GM12878 (cell line): Measurements from ENCODE around the gene TXNDC15. TPM values are rescaled to one million over a fixed set of nuclear protein-coding genes. Genes with fewer than 3 reads are reported as not detected.
A peak's percentile ranks its signal among the peaks of the same experiment; 100 is the strongest.

Source experiments
- BACH1 ChIP-seq: fragments of 450-650 bp; IDR thresholded peaks from 2 replicates; pipeline ENCODE4 v1.6.1; 2017; ENCODE audit warnings: mild to moderate bottlenecking, borderline replicate concordance
- CBFB ChIP-seq: IDR thresholded peaks from 2 replicates; pipeline ENCODE4 v1.6.1; 2016; ENCODE audit warnings: antibody characterized with exemption, low read depth
- CEBPZ ChIP-seq: fragments of 150-350 bp; IDR thresholded peaks from 2 replicates; pipeline ENCODE4 v1.6.1; 2016; ENCODE audit warnings: low read depth, low read length
- E4F1 ChIP-seq: fragments of 450-650 bp; IDR thresholded peaks from 2 replicates; pipeline ENCODE4 v1.6.1; 2018; ENCODE audit warnings: borderline replicate concordance, mild to moderate bottlenecking; ENCODE audit not compliant: partially characterized antibody
- ESRRA ChIP-seq: IDR thresholded peaks from 2 replicates; pipeline ENCODE4 v1.6.1; 2012; ENCODE audit warnings: mild to moderate bottlenecking, low read length, improper control_type of control experiment
- ETV6 ChIP-seq, 2 experiments: fragments of 450-650 bp in 1 of 2; IDR thresholded peaks in 1 of 2; conservative IDR thresholded peaks in 1 of 2; 2 replicates each; pipeline ENCODE4 v1.6.1; 2014; ENCODE audit warnings: antibody characterized with exemption in 1 of 2, borderline replicate concordance in 1 of 2, low read depth in 1 of 2, mild to moderate bottlenecking in 1 of 2, moderate library complexity in 1 of 2
- FOXK2 ChIP-seq: fragments of 450-650 bp; IDR thresholded peaks from 2 replicates; pipeline ENCODE4 v1.6.1; 2017; ENCODE audit warnings: mild to moderate bottlenecking, moderate library complexity
- HSF1 ChIP-seq: fragments of 150-350 bp; IDR thresholded peaks from 2 replicates; pipeline ENCODE4 v1.6.1; 2014; ENCODE audit warnings: mild to moderate bottlenecking, low read depth, low read length
- KAT2A ChIP-seq: conservative IDR thresholded peaks from 2 replicates; pipeline ENCODE4 v1.6.1; 2011; ENCODE audit warnings: low read depth, low read length; ENCODE audit not compliant: control insufficient read depth
- NFIC ChIP-seq: IDR thresholded peaks from 2 replicates; pipeline ENCODE4 v1.6.1; 2012; ENCODE audit warnings: low read depth, mild to moderate bottlenecking, inconsistent platforms, low read length, moderate library complexity
- NRF1 ChIP-seq: conservative IDR thresholded peaks from 2 replicates; pipeline ENCODE4 v1.6.1; 2011; ENCODE audit warnings: mild to moderate bottlenecking, low read depth, low read length, improper control_type of control experiment
- PAX8 ChIP-seq: fragments of 450-650 bp; IDR thresholded peaks from 2 replicates; pipeline ENCODE4 v1.6.1; 2017; ENCODE audit warnings: mild to moderate bottlenecking, moderate library complexity
- POLR2A ChIP-seq: IDR thresholded peaks from 2 replicates; pipeline ENCODE4 v1.6.1; 2011; ENCODE audit warnings: low read depth, mild to moderate bottlenecking, low read length
- RELA ChIP-seq: fragments of 450-650 bp; IDR thresholded peaks from 2 replicates; pipeline ENCODE4 v1.8.0; 2014; ENCODE audit warnings: borderline replicate concordance; ENCODE audit not compliant: partially characterized antibody
- SP1 ChIP-seq: IDR thresholded peaks from one replicate; pipeline ENCODE4 v1.6.1; 2011; ENCODE audit warnings: low read depth, low read length
- ZNF24 ChIP-seq: fragments of 450-650 bp; IDR thresholded peaks from 2 replicates; pipeline ENCODE4 v1.6.1; 2017; ENCODE audit warnings: antibody characterized with exemption, mild to moderate bottlenecking
- ZNF592 ChIP-seq: fragments of 450-650 bp; IDR thresholded peaks from 2 replicates; pipeline ENCODE4 v1.6.1; 2017; ENCODE audit warnings: mild to moderate bottlenecking, moderate library complexity
- polyA plus RNA-seq, 11 experiments: library from polyadenylated mRNA; depleted of rRNA in 4 of 11; unstranded in 6 of 11; stranded (reverse) in 5 of 11; fragments of >200 nt; fragmentation: Nextera tagmentation in 4 of 11; fragmentation: Illumina TruSeq in 1 of 11; extraction: Ambion mirVana in 4 of 11; extraction: Trizol in 1 of 11; gene quantifications; 1 replicate in 1 of 11; 2 replicates in 10 of 11; pipeline versions ENCODE4 v1.2.1 to v1.2.3, GENCODE V29; 2011 to 2016; ENCODE audit warnings: inconsistent platforms in 2 of 11, missing spikeins in 2 of 11, low read depth in 1 of 11
- total RNA-seq, 4 experiments: library from RNA; depleted of rRNA in 3 of 4; stranded (reverse); fragments of >200 nt in 3 of 4; fragmentation: Illumina TruSeq in 1 of 4; extraction: Trizol in 1 of 4; gene quantifications; 2 replicates each; pipeline versions ENCODE4 v1.2.1 to v1.2.3, GENCODE V29; 2013 to 2021

The TXNDC15 gene
- total and polyA plus RNA-seq, 10 of the 15 experiments (the other 5 are each of a cell fraction or from before 2014, with no cell fraction given): 8.1 to 60.6 (median 38.1) TPM

- no peak for TF ChIP-seq ZNF592
- no peak for TF ChIP-seq E4F1
- peak; percentile 52; the same call in 1 of the 2 replicates for TF ChIP-seq ZNF24
- TF ChIP-seq KAT2A: no peak
- TF ChIP-seq NRF1: peak; percentile 91
- peak; percentile 98 for TF ChIP-seq POLR2A
- no peak for TF ChIP-seq ESRRA
- TF ChIP-seq SP1: no peak
- 0 out of 2 replicates have a peak, but pooled peaks have one; percentile 19 for TF ChIP-seq NFIC
- TF ChIP-seq BACH1: peak; percentile 96
- no peak for TF ChIP-seq CEBPZ
- TF ChIP-seq HSF1: no peak
- TF ChIP-seq RELA: peak; percentile 57
- TF ChIP-seq CBFB: no peak
- TF ChIP-seq PAX8: no peak
- TF ChIP-seq ETV6 (conservative IDR thresholded peaks at IDR 0.05 in 1 of 2, IDR thresholded peaks at IDR 0.05 in 1 of 2; ENCODE audit: borderline replicate concordance in 1 of 2, low read depth in 1 of 2): 0 out of 4 replicates have a peak, but pooled peaks of 1 of the 2 experiments have one; percentile 6
- TF ChIP-seq FOXK2: no peak
These were observed 28.1 kb upstream of the TXNDC15 start, which contains the start of gene C5orf24 (continued) for GRCh38 chr5:134845852-134846640.
